Activated CD8-positive, alpha-beta memory T cell treated with anti-CD3 and anti-CD28 coated beads, Interleukin-2, amount 50 U/mL, for 4 hours (primary cell): ENCODE measurements around the gene SRC.

Experiments used
- DNase-seq: peaks from one replicate; pipeline ENCODE4 v3.0.0-alpha.2; 2020

The SRC gene

DNA sequence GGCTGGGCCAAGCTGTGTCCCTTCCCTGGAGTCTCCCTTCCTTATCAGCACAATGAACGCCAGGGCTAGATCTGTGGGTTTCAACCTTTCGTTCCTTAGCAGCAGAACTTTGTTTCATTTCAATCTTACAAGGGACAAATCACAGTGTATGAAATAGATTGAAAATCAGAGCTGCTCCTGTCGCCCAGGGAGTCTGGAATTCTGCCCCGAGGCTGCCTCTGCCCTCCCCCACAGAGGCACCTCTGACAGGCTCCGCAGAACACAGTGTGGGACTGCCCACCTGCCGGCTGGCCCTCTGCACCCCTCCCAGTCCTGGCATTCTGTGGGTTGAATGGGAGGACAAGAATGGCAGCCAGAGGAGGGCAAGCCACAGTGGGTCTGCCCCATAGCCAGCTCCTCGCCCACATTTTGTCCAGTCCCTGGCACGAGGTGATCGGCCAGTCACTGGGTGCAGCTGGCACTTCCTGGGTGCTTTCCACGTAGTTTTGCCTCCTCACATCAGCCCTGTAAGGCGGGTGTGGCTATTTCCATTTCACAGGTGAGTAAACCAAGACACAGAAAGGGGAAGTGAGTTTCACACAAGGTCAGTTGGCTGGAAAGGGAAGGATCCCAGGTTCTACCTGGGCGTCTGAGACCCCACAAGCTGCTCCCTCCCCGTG, 30.4 kb upstream of the SRC start:
- no peak for DNase-seq

DNA sequence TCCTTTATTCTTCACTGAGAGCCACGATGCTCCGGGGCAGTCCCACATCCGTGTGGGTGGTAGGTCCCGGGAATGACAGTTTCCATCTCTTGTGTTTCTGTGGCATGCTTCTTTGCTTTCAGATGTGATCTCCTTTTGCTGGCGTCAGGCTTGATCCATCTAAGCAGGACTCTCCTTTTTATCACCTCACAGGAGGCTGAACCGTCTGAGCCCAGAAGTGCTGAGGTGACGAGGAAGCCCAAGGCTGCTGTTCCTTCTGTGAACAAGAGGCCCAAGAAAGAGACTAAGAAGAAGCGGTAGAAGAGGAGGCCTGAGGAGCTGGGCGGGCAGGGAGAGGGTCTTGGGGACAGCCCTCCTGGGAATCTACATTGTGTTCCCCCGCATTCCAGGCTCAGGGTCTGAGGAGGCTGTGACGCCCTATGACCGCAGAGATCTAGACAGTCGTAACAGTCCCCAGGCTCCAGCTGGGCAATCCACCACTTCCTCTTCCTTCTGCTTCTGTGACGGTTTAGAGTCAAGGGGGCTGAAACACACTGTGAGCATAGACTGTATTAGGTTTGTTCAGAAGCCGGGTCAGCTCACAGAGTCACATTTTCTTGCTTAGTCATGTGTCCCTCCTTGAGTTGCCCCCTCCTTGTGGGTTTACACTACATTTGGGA, 29.7 kb upstream of the SRC start:
- no peak for DNase-seq

- no peak for DNase-seq
These were observed 29.2 kb upstream of the SRC start for GRCh38 chr20:37316775-37317170.

GRCh38 chr20:37317316-37317715, 28.6 kb upstream of the SRC start:
- DNase-seq = no peak

DNA sequence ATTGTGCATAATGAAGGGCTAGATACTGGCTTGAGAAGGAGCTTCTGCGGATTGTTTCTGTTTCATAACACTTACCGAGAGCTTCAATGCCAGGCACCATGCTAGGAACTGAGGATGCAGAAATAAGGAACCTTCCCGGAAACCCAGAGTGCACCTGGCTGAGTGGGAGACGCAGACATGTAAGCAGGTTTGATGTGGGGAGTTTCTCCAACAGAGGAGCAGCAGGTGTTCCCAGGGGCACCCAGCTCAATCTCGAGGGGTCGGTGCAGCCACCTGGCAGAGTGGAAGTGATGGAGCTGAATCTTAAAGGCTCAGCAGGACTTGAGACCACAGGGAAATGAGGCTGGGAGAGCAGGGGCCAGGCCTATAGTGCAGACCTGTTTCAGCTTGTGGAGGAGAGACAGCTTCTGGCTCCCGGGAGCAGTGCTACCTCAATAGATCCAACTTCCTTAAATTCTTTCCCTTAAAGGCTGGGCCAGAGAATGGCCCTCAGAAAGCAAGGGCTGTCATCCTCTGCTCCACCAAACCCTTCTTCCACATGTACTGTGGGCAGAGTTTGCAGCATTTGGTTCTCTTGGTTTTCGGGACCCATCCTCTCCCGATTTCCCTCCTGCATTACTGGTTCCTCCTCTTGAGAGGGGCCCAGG, 27.8 kb upstream of the SRC start:
- DNase-seq = no peak

- DNase-seq = no peak
These were observed 26.7 kb upstream of the SRC start for GRCh38 chr20:37319151-37319671.

DNA sequence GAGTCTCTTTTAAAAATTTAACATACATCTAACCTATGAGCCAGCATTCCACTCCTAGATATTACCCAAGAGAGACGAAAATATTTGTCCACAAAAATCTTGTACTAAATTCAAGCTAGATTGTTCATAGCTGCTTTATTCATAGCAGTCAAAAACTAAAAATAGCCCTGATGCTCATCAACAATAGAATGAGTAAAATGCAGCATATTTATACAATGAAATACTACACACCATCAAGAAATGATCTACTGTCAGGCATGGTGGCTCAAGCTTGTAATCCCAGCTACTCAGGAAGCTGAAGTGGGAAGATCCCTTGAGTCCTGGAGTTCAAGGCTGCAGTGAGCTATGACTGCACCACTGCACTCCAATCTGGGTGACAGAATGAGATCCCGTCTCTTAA, 22.0 kb upstream of the SRC start:
- DNase-seq = no peak

DNA sequence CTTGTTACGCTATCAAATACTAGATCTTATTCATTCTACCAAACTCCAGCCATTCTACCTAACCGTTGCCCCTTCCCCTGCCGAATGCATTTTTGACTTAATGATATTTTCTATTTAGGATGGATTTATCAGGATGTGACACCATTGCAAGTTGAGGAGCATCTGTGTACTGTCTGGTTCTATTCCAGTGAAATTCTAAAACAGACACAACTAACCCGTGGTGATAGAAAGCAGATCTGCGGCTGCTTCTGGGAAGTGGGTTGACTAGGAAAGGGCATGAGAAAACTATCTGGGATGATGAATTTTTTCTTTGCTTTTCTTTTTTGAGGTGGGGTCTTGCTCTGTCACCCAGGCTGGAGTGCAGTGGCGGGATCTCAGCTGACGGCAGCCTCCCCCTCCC, 20.7 kb upstream of the SRC start:
- DNase-seq = no peak

GRCh38 chr20:37326666-37327065, 19.3 kb upstream of the SRC start:
- no peak for DNase-seq

- no peak for DNase-seq
These were observed 18.2 kb upstream of the SRC start for GRCh38 chr20:37327748-37328147.

DNA sequence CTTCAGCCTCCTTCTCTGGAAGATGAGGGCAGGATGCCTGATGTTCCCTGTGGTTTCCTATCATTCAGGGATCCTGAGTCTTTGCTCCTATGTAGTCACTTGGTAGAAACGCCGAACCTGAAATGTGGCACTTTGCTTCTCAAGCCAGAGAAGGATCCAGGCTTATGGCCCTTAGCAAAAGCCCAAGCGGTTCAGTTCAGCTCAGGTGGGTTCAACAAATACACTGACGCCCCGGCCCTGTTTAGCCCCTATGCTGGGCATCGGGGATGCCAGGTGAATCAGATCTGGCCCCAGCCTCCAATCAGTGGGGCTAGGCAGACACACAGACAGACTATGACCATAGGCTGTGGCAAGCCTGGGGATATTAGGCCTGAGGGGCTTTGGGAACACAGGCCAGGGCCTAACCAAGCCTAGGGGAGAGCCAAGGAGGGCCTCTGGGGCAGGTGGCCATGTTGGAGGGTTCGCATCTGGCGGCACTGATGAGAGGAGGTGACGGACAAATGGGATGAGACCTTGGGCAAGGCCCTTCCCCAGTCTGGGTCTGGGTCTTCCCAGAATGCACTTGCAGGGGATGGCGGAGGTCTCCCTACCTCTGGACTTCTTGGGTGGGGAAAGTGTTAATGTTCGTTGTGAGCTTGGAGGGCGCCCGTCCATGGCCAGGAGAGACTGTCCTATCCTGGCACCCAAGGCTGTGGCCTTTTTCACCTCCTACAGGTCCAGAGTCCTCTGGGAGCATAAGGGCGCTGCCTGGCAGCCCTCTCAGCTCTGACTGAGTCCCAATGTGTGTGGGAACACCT, 17.6 kb upstream of the SRC start:
- no peak for DNase-seq

- DNase-seq = no peak
These were observed 16.3 kb upstream of the SRC start for GRCh38 chr20:37329481-37330165.

- no peak for DNase-seq
These were observed 15.6 kb upstream of the SRC start for GRCh38 chr20:37330316-37330715.

DNA sequence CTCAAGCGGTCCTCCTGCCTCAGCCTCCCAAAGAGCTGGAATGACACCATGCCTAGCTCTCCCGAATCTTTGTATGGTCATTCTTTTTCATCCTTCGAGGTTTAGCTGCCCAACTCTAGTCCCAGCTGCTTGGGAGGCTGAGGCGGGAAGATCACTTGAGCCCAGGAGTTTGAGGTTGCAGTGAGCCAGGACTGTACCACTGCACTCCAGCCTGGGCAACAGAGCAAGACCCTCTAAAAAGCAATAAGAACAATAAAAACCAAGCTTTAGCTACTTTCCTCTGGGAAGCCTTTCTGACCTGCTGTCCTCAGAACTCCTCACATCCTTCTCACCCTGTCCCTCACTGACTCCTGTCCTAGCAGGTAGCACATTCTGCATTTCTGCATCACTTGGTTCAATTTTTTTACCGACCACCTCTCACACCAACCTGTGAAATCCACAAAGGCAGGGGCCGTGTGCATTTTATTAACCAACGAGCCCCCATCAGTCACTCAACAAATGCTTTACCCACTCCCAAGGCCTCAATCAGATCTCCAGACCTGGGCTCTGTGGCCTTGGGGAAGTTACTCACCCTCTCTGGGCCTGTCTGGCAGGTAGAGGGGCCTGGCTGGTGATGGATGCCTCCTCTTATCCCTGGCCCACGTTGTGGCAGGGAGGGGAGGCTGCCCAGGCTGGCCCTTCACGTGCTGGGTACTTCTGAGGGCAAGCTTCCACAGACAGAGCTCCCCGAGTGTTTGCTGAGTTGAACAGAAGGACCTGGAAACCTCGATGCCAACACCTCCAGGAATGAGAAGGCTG, 14.7 kb upstream of the SRC start:
- no peak for DNase-seq

GRCh38 chr20:37333130-37333847, 12.7 kb upstream of the SRC start:
- DNase-seq = no peak

GRCh38 chr20:37333848-37334318, 12.1 kb upstream of the SRC start:
- DNase-seq = no peak

DNA sequence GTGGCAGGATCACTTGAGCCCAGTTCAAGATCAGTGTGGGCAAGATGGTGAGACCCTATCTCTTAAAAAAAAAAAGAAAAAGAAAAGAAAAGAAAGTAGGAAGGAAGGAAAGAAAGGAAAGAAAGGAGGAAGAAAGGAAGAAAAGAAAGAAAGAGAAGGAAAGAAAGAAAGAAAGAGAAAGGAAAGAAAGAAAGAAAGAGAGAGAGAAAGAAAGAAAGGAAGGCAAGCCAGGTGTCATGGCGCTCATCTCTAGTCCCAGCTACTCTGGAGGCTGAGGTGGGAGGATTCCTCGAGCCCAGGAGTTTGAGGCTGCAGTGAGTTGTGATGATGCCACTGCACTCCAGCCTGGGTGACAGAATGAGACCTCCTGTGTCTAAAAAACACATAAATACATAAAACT, 11.5 kb upstream of the SRC start:
- DNase-seq = no peak

DNA sequence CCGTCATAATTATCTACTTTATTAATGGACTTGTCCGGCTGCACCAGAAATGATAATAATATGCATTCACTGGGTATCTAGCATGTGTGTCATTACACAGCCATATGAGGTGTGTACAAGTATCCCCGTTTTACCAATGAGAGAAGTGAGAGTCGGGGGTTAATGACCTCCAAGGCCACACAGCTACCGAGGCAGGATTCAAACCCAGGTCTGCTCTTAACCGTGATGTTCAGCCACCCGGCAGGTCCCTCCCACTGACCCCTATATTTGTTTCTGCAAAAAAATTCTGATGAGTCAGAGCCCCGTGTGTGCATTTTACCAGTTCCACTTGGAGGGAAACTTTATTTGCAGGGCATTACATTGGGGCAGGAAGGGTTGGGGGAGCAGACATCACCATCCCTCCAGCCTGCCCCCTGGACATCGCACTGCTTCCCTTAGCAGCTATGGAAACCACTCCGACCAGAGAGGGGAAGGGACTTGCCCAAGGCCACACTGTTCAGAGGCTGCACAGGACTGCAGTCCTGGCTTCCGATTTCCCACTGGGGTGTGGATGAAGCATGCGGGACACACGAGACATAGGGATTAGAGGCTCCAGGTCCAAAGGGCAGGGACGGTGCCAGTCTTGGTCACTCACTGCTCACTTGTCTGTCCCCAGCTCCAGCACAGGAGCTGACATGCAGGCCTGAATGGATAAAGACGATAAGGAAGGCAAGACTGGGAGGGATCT, 10.1 kb upstream of the SRC start:
- no peak for DNase-seq

DNA sequence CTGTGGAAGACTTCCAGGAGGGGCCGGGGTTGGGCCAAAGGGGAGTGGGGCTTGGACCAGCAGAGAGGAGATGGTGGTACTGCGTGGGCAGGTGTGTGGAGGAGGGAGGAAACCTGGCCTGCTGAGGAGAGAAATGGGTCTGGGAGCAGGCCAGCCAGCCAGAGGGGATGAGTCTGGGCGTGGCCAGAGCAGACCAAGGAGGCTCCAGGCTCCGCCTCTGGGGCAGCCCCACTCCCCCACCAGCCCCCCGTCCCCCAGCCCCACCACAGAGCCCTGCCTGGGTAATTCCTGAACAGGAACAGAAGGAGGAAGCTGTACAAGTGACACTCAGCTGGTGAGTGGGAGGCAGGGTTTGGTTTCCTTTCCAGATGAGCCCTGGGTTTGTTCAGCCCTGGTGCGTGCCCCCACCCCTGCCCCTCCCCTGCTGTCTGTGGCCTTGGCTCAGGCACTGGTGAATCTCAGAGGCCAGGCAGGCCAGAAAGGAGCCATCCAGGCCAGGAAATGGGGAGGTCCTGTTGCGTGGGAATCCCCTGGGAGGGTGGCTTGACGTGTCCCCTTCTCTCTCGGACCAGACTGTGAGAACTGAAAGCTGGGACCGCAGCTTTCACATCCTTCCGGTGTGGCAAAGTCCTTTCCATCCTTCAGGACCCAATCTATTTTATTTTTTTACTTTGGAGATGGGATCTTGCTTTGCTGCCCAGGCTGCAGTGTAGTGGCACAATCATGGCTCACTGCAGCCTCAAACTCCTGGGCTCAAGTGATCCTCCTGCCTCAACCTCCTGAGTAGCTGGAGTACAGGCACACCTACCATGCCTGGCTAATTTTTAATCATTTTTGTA, 9.4 kb upstream of the SRC start:
- DNase-seq = peak; percentile 31
